GM19351 (cell line): ENCODE results near the gene CRTC1.

Experiments used
- ATAC-seq: cut with Tn5 transposase; IDR thresholded peaks from one replicate; pipeline ENCODE4 v1.9.1; 2021; ENCODE audit warnings: mild to moderate bottlenecking, moderate library complexity; ENCODE audit not compliant: unreplicated experiment

Gene CRTC1

GRCh38 chr19:18763674-18764590, 80.5 kb downstream of the CRTC1 start:
- ATAC-seq = no peak

GRCh38 chr19:18764591-18765051, 81.1 kb downstream of the CRTC1 start:
- ATAC-seq = no peak

- no peak for ATAC-seq
These were observed 81.7 kb downstream of the CRTC1 start for GRCh38 chr19:18765224-18765623.

- ATAC-seq = no peak
These were observed 84.7 kb downstream of the CRTC1 start for GRCh38 chr19:18768046-18768771.

- ATAC-seq = no peak
These were observed 85.8 kb downstream of the CRTC1 start for GRCh38 chr19:18768997-18769891.

GRCh38 chr19:18769989-18770528, 86.6 kb downstream of the CRTC1 start:
- ATAC-seq = no peak

- ATAC-seq = no peak
These were observed 87.3 kb downstream of the CRTC1 start for GRCh38 chr19:18770663-18771327.

- no peak for ATAC-seq
These were observed 88.1 kb downstream of the CRTC1 start for GRCh38 chr19:18771328-18772242.

- no peak for ATAC-seq
These were observed 89.4 kb downstream of the CRTC1 start for GRCh38 chr19:18772620-18773587.

- no peak for ATAC-seq
These were observed 90.2 kb downstream of the CRTC1 start for GRCh38 chr19:18773682-18774081.

- no peak for ATAC-seq
These were observed 90.6 kb downstream of the CRTC1 start for GRCh38 chr19:18774107-18774506.

- ATAC-seq = no peak
These were observed 91.4 kb downstream of the CRTC1 start for GRCh38 chr19:18774782-18775444.

- ATAC-seq = no peak
These were observed 92.3 kb downstream of the CRTC1 start for GRCh38 chr19:18775586-18776287.

- no peak for ATAC-seq
These were observed 92.8 kb downstream of the CRTC1 start for GRCh38 chr19:18776288-18776594.

- ATAC-seq = no peak
These were observed 93.3 kb downstream of the CRTC1 start for GRCh38 chr19:18776736-18777135.

- ATAC-seq = no peak
These were observed 94.0 kb downstream of the CRTC1 start for GRCh38 chr19:18777301-18778075.
